ENCODE measurements around the gene MRPL10. TPM values are rescaled to one million over a fixed set of nuclear protein-coding genes. Genes with fewer than 3 reads are reported as not detected.

The MRPL10 gene
- total RNA-seq, 2 donors from 2014 or later = 68.7 to 84.1 TPM

- Mint-ChIP-seq H3K27ac (no peak overlapping the region), H3K36me3 (no peaks in the 10 kb centered on the region), H3K9me3 (no peaks in the 10 kb centered on the region)
- DNase-seq (ENCODE audit: low spot score in 2 of 2) = no peak
- peak in 1 of 2 donors; percentile 4 for ATAC-seq
These were observed 15.5 kb upstream of the MRPL10 start for GRCh38 chr17:47846716-47847340.

- no peak for DNase-seq (ENCODE audit: low spot score in 2 of 2)
- Mint-ChIP-seq H3K36me3 (peaks cover 0 to 6% of the 10 kb centered on the region in 2 donors), H3K9me3 (no peaks in the 10 kb centered on the region), H3K27ac (no peak overlapping the region)
- ATAC-seq = no peak
These were observed 14.4 kb upstream of the MRPL10 start for GRCh38 chr17:47845716-47846075.

GRCh38 chr17:47844814-47845715 is 13.7 kb upstream of the MRPL10 start:
- H3K36me3 Mint-ChIP-seq = peaks cover 6% of the 10 kb centered on the region in 2 donors
- DNase-seq (ENCODE audit: low spot score in 2 of 2) (no peak), ATAC-seq (no peak)
- H3K27ac Mint-ChIP-seq = no peak overlapping the region
- H3K9me3 Mint-ChIP-seq = no peaks in the 10 kb centered on the region

- no peaks in the 10 kb centered on the region for H3K9me3 Mint-ChIP-seq
- H3K36me3 Mint-ChIP-seq = peaks cover 6 to 8% of the 10 kb centered on the region in 2 donors
- ATAC-seq (no peak), DNase-seq (ENCODE audit: low spot score in 2 of 2) (no peak)
- H3K27ac Mint-ChIP-seq = no peak overlapping the region
These were observed 12.9 kb upstream of the MRPL10 start for GRCh38 chr17:47844227-47844626.

- no peaks in the 10 kb centered on the region for H3K9me3 Mint-ChIP-seq
- ATAC-seq (no peak), DNase-seq (ENCODE audit: low spot score in 2 of 2) (no peak)
- H3K27ac Mint-ChIP-seq = no peak overlapping the region
- peaks cover 6 to 8% of the 10 kb centered on the region in 2 donors for H3K36me3 Mint-ChIP-seq
These were observed 12.0 kb upstream of the MRPL10 start for GRCh38 chr17:47843391-47843730.

- peaks cover 6 to 8% of the 10 kb centered on the region in 2 donors for H3K36me3 Mint-ChIP-seq
- DNase-seq (ENCODE audit: low spot score in 2 of 2) = no peak
- peak overlapping the region; percentile 90 to 95 for H3K27ac Mint-ChIP-seq
- ATAC-seq = no peak
- H3K9me3 Mint-ChIP-seq = no peaks in the 10 kb centered on the region
These were observed 10.3 kb upstream of the MRPL10 start for GRCh38 chr17:47841488-47842291.

- DNase-seq (ENCODE audit: low spot score in 2 of 2) (peak; percentile 95 to 98), ATAC-seq (peak; percentile 90 to 93)
- Mint-ChIP-seq H3K36me3 (peaks cover 6 to 8% of the 10 kb centered on the region in 2 donors), H3K9me3 (no peaks in the 10 kb centered on the region), H3K27ac (peak within 1 kb of the TSS; percentile 90 to 95)
These were observed 9.6 kb upstream of the MRPL10 start, which contains the start of gene SCRN2 for GRCh38 chr17:47840742-47841487. TSS of gene SCRN2 (minus strand) at chr17:47841273. CDS start at chr17:47840843, 430 bp downstream.

- Mint-ChIP-seq H3K9me3 (no peaks in the 10 kb centered on the region), H3K36me3 (peaks cover 6 to 8% of the 10 kb centered on the region in 2 donors)
- no peak for DNase-seq (ENCODE audit: low spot score in 2 of 2)
These were observed 8.8 kb upstream of the MRPL10 start for GRCh38 chr17:47840001-47840741.

GRCh38 chr17:47839071-47839470 is 7.7 kb upstream of the MRPL10 start:
- no peak for DNase-seq (ENCODE audit: low spot score in 2 of 2)
- no peak for ATAC-seq
- H3K36me3 Mint-ChIP-seq = peaks cover 6 to 8% of the 10 kb centered on the region in 2 donors
- H3K27ac Mint-ChIP-seq = no peak overlapping the region
- H3K9me3 Mint-ChIP-seq = no peaks in the 10 kb centered on the region

More at GRCh38 chr17:47840001-47840741, 8.8 kb upstream of the MRPL10 start:
- no peak for ATAC-seq
- peak overlapping the region; percentile 77 to 90 for H3K27ac Mint-ChIP-seq

GRCh38 chr17:47838636-47839035 is 7.3 kb upstream of the MRPL10 start:
- ATAC-seq (no peak), DNase-seq (ENCODE audit: low spot score in 2 of 2) (no peak)
- Mint-ChIP-seq H3K27ac (no peak overlapping the region), H3K36me3 (peaks cover 6 to 8% of the 10 kb centered on the region in 2 donors), H3K9me3 (no peaks in the 10 kb centered on the region)

- H3K9me3 Mint-ChIP-seq = no peaks in the 10 kb centered on the region
- H3K36me3 Mint-ChIP-seq = peaks cover 6 to 8% of the 10 kb centered on the region in 2 donors
- ATAC-seq (no peak), DNase-seq (ENCODE audit: low spot score in 2 of 2) (no peak)
- H3K27ac Mint-ChIP-seq = peak overlapping the region; percentile 47
These were observed 6.2 kb upstream of the MRPL10 start for GRCh38 chr17:47837401-47838039.

- DNase-seq (ENCODE audit: low spot score in 2 of 2) (no peak), ATAC-seq (no peak)
- Mint-ChIP-seq H3K9me3 (no peaks in the 10 kb centered on the region), H3K36me3 (peaks cover 6 to 8% of the 10 kb centered on the region in 2 donors), H3K27ac (peak overlapping the region in 1 of 2 donors; percentile 47)
These were observed 5.3 kb upstream of the MRPL10 start for GRCh38 chr17:47836601-47837000.

GRCh38 chr17:47834756-47835155 is 3.4 kb upstream of the MRPL10 start:
- H3K36me3 Mint-ChIP-seq = peaks cover 6% of the 10 kb centered on the region in 2 donors
- H3K27ac Mint-ChIP-seq = peak overlapping the region; percentile 19 to 75

GRCh38 chr17:47831934-47832327 is 590 bp upstream of the MRPL10 start:
- Mint-ChIP-seq H3K27ac (peak overlapping the region; percentile 89), H3K36me3 (peaks cover 6 to 15% of the 10 kb centered on the region in 2 donors), H3K9me3 (no peaks in the 10 kb centered on the region)
- DNase-seq (ENCODE audit: low spot score in 2 of 2) (no peak), ATAC-seq (peak in 1 of 2 donors; percentile 3)

More at GRCh38 chr17:47834756-47835155, 3.4 kb upstream of the MRPL10 start:
- H3K9me3 Mint-ChIP-seq = no peaks in the 10 kb centered on the region
- no peak for ATAC-seq
- DNase-seq (ENCODE audit: low spot score in 2 of 2) = no peak

- Mint-ChIP-seq H3K27ac (peak overlapping the region; percentile 89), H3K9me3 (no peaks in the 10 kb centered on the region), H3K36me3 (peaks cover 14 to 15% of the 10 kb centered on the region in 2 donors)
- ATAC-seq (no peak), DNase-seq (ENCODE audit: low spot score in 2 of 2) (no peak)
These were observed 842 bp downstream of the MRPL10 start for GRCh38 chr17:47830396-47831002.

All from activated naive CD4-positive, alpha-beta T cell treated with anti-CD3 and anti-CD28 coated beads, Interleukin-2, amount 50 U/mL, for 72 hours (primary cell).